ENCODE measurements around the gene IPCEF1.
"Not testable (repeated sequence)": the region's sequence is repeated elsewhere in the genome, so short reads cannot be mapped to it uniquely, and the experiment has no call there.

IPCEF1 gene

GRCh38 chr6:154179434-154179833, 177.2 kb downstream of the IPCEF1 start:
- TF ChIP-seq CTCF (IDR thresholded peaks at IDR 0.05; ENCODE audit: low read length, missing control alignments): no peak
- no peak overlapping the region for H3K4me3 ChIP-seq (replicated peaks; ENCODE audit: low read depth, low read length)
- no peak for DNase-seq (ENCODE audit: low read depth)

GRCh38 chr6:154172393-154172792, 184.2 kb downstream of the IPCEF1 start:
- not testable (repeated sequence) for DNase-seq (ENCODE audit: low read depth); H3K4me3 ChIP-seq (replicated peaks; ENCODE audit: low read depth, low read length)

GRCh38 chr6:154170106-154170505, 186.5 kb downstream of the IPCEF1 start:
- DNase-seq (ENCODE audit: low read depth): no peak
- TF ChIP-seq CTCF (IDR thresholded peaks at IDR 0.05; ENCODE audit: low read length, missing control alignments): no peak

GRCh38 chr6:154169193-154169847, 187.3 kb downstream of the IPCEF1 start:
- DNase-seq (ENCODE audit: low read depth): peak; percentile 3
- TF ChIP-seq CTCF (IDR thresholded peaks at IDR 0.05; ENCODE audit: low read length, missing control alignments): no peak
- no peak overlapping the region for H3K4me3 ChIP-seq (replicated peaks; ENCODE audit: low read depth, low read length)

More at GRCh38 chr6:154170106-154170505, 186.5 kb downstream of the IPCEF1 start:
- H3K4me3 ChIP-seq (replicated peaks; ENCODE audit: low read depth, low read length): no peak overlapping the region

GRCh38 chr6:154167126-154167525, 189.5 kb downstream of the IPCEF1 start:
- DNase-seq (ENCODE audit: low read depth): no peak
- TF ChIP-seq CTCF (IDR thresholded peaks at IDR 0.05; ENCODE audit: low read length, missing control alignments): no peak
- H3K4me3 ChIP-seq (replicated peaks; ENCODE audit: low read depth, low read length): no peak overlapping the region

- DNase-seq (ENCODE audit: low read depth): no peak
- TF ChIP-seq CTCF (IDR thresholded peaks at IDR 0.05; ENCODE audit: low read length, missing control alignments): no peak
- H3K4me3 ChIP-seq (replicated peaks; ENCODE audit: low read depth, low read length): no peak overlapping the region
Measured at GRCh38 chr6:154166140-154166539, 190.5 kb downstream of the IPCEF1 start.

GRCh38 chr6:154165478-154165877, 191.1 kb downstream of the IPCEF1 start:
- peak; percentile 1 for DNase-seq (ENCODE audit: low read depth)
- no peak for TF ChIP-seq CTCF (IDR thresholded peaks at IDR 0.05; ENCODE audit: low read length, missing control alignments)
- H3K4me3 ChIP-seq (replicated peaks; ENCODE audit: low read depth, low read length): no peak overlapping the region
